Upper lobe of left lung (tissue), 4 donors: Measurements from ENCODE around the gene ZSCAN1.
"Not testable (repeated sequence)": the region's sequence is repeated elsewhere in the genome, so short reads cannot be mapped to it uniquely, and the experiment has no call there.

Experiments used
- EP300 ChIP-seq, 4 donors: sonication (generic); formaldehyde crosslinking; IDR thresholded peaks; one replicate each; pipeline ENCODE4 v1.5.1; 2017; ENCODE audit warnings: antibody characterized with exemption in 4 of 4, control low read depth in 2 of 4
- POLR2A ChIP-seq, 4 donors: fragments of 450-650 bp; IDR thresholded peaks; one replicate each; pipeline ENCODE4 v1.5.1; 2016 to 2017; ENCODE audit warnings: antibody characterized with exemption in 4 of 4, mild to moderate bottlenecking in 2 of 4
- TF ChIP-seq, protein P1 (sequence below), 6 experiments: fragments of 450-650 bp in 4 of 6; fragments of 200-600 bp in 2 of 6; sonication (generic) in 2 of 6; IDR thresholded peaks; one replicate each; pipeline ENCODE4 v1.5.1; 2016 to 2019; ENCODE audit warnings: antibody characterized with exemption in 6 of 6

DNA sequence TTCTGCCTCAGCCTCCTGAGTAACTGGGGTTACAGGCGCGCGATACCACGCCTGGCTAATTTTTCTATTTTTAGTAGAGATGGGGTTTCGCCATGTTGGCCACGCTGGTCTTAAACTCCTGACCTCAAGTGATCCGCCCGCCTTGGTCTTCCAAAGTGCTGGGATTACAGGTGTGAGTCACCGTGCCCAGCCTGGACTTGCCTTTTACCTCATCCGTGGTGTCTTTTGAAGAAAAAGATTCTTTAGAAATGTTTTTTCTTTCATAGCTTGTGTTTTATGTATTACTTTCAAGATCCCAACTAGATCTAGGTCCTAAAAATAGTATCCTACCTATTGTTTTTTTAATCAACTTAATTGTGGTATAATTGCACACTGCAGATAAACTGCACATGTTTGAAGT is 24.9 kb upstream of the ZSCAN1 start:
- TF ChIP-seq EP300, POLR2A (IDR thresholded peaks at IDR 0.05): not testable (repeated sequence)
- TF ChIP-seq, protein P1, sequence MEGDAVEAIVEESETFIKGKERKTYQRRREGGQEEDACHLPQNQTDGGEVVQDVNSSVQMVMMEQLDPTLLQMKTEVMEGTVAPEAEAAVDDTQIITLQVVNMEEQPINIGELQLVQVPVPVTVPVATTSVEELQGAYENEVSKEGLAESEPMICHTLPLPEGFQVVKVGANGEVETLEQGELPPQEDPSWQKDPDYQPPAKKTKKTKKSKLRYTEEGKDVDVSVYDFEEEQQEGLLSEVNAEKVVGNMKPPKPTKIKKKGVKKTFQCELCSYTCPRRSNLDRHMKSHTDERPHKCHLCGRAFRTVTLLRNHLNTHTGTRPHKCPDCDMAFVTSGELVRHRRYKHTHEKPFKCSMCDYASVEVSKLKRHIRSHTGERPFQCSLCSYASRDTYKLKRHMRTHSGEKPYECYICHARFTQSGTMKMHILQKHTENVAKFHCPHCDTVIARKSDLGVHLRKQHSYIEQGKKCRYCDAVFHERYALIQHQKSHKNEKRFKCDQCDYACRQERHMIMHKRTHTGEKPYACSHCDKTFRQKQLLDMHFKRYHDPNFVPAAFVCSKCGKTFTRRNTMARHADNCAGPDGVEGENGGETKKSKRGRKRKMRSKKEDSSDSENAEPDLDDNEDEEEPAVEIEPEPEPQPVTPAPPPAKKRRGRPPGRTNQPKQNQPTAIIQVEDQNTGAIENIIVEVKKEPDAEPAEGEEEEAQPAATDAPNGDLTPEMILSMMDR (IDR thresholded peaks at IDR 0.05) = not testable (repeated sequence)
